ENCODE results near the gene PSMG4.

Gene PSMG4

DNA sequence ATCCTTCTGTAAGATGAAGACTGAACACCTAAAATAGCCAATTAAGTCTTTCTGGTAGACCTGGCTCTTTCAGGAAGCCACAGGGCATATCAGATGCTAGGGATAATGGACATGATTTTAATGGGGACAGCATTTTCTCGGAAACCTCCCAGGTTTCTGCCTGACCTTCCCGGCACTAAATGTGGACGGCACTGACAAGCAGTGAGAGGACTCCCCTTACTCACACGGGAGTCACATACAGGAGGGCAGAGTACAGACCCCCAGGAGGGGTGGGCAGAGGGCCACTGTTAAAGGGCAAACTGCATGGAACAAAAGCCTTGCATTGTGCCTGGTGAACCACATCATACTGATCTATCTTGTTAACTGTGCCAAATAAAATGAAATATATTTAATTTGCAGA, 19.9 kb downstream of the PSMG4 start:
- no peak for TF ChIP-seq SP2 (tag by site-specific recombination; IDR thresholded peaks at IDR 0.05)
- TF ChIP-seq ZNF747 (tag by site-specific recombination; IDR thresholded peaks at IDR 0.05), result no peak
- TF ChIP-seq ZNF600 (tag by site-specific recombination; IDR thresholded peaks at IDR 0.05), result no peak
- no peak for TF ChIP-seq MEIS1 (CRISPR knock-in tag; IDR thresholded peaks at IDR 0.05; ENCODE audit: borderline replicate concordance)
- TF ChIP-seq, protein P1, sequence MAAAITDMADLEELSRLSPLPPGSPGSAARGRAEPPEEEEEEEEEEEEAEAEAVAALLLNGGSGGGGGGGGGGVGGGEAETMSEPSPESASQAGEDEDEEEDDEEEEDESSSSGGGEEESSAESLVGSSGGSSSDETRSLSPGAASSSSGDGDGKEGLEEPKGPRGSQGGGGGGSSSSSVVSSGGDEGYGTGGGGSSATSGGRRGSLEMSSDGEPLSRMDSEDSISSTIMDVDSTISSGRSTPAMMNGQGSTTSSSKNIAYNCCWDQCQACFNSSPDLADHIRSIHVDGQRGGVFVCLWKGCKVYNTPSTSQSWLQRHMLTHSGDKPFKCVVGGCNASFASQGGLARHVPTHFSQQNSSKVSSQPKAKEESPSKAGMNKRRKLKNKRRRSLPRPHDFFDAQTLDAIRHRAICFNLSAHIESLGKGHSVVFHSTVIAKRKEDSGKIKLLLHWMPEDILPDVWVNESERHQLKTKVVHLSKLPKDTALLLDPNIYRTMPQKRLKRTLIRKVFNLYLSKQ (tag by site-specific recombination; IDR thresholded peaks at IDR 0.05; ENCODE audit: borderline replicate concordance), result no peak
- TF ChIP-seq, protein P2, sequence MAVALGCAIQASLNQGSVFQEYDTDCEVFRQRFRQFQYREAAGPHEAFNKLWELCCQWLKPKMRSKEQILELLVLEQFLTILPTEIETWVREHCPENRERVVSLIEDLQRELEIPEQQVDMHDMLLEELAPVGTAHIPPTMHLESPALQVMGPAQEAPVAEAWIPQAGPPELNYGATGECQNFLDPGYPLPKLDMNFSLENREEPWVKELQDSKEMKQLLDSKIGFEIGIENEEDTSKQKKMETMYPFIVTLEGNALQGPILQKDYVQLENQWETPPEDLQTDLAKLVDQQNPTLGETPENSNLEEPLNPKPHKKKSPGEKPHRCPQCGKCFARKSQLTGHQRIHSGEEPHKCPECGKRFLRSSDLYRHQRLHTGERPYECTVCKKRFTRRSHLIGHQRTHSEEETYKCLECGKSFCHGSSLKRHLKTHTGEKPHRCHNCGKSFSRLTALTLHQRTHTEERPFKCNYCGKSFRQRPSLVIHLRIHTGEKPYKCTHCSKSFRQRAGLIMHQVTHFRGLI (tag by site-specific recombination; IDR thresholded peaks at IDR 0.05), result no peak
- no peak for TF ChIP-seq ZNF394 (tag by site-specific recombination; IDR thresholded peaks at IDR 0.05; ENCODE audit: borderline replicate concordance)
- TF ChIP-seq FEZF1 (tag by site-specific recombination; IDR thresholded peaks at IDR 0.05), result no peak
- no peak for TF ChIP-seq YY2 (tag by site-specific recombination; IDR thresholded peaks at IDR 0.05)
- TF ChIP-seq ZNF221 (tag by site-specific recombination; IDR thresholded peaks at IDR 0.05; ENCODE audit: borderline replicate concordance), result no peak
- TF ChIP-seq ZNF23 (tag by site-specific recombination; IDR thresholded peaks at IDR 0.05; ENCODE audit: borderline replicate concordance), result no peak
- TF ChIP-seq ZNF24 (tag by site-specific recombination; IDR thresholded peaks at IDR 0.05), result no peak
- no peak for TF ChIP-seq ZNF707 (tag by site-specific recombination; IDR thresholded peaks at IDR 0.05)
- TF ChIP-seq ZNF223 (tag by site-specific recombination; IDR thresholded peaks at IDR 0.05), result no peak
- TF ChIP-seq, protein P3, sequence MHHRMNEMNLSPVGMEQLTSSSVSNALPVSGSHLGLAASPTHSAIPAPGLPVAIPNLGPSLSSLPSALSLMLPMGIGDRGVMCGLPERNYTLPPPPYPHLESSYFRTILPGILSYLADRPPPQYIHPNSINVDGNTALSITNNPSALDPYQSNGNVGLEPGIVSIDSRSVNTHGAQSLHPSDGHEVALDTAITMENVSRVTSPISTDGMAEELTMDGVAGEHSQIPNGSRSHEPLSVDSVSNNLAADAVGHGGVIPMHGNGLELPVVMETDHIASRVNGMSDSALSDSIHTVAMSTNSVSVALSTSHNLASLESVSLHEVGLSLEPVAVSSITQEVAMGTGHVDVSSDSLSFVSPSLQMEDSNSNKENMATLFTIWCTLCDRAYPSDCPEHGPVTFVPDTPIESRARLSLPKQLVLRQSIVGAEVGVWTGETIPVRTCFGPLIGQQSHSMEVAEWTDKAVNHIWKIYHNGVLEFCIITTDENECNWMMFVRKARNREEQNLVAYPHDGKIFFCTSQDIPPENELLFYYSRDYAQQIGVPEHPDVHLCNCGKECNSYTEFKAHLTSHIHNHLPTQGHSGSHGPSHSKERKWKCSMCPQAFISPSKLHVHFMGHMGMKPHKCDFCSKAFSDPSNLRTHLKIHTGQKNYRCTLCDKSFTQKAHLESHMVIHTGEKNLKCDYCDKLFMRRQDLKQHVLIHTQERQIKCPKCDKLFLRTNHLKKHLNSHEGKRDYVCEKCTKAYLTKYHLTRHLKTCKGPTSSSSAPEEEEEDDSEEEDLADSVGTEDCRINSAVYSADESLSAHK (tag by site-specific recombination; IDR thresholded peaks at IDR 0.05), result no peak
- TF ChIP-seq, protein P4, sequence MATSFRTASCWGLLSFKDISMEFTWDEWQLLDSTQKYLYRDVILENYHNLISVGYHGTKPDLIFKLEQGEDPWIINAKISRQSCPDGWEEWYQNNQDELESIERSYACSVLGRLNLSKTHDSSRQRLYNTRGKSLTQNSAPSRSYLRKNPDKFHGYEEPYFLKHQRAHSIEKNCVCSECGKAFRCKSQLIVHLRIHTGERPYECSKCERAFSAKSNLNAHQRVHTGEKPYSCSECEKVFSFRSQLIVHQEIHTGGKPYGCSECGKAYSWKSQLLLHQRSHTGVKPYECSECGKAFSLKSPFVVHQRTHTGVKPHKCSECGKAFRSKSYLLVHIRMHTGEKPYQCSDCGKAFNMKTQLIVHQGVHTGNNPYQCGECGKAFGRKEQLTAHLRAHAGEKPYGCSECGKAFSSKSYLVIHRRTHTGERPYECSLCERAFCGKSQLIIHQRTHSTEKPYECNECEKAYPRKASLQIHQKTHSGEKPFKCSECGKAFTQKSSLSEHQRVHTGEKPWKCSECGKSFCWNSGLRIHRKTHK (tag by site-specific recombination; IDR thresholded peaks at IDR 0.05), result no peak
- no peak for TF ChIP-seq RBAK (tag by site-specific recombination; IDR thresholded peaks at IDR 0.05)
- no peak for TF ChIP-seq ZNF521 (tag by site-specific recombination; IDR thresholded peaks at IDR 0.05)
- no peak for TF ChIP-seq WT1 (tag by site-specific recombination; IDR thresholded peaks at IDR 0.05)
- TF ChIP-seq BCL11B (tag by site-specific recombination; IDR thresholded peaks at IDR 0.05; ENCODE audit: low read depth), result no peak
- peaks cover 0 to 28% of the 10 kb centered on the region in 2 experiments; a peak in 2 of 3 replicates for H3K36me3 ChIP-seq (ENCODE audit: control insufficient read depth in 2 of 2, insufficient read depth in 1 of 2, low read length in 2 of 2)
- H3K27ac ChIP-seq (ENCODE audit: extremely low read depth, low read depth, low read length), result no peak overlapping the region; the same call in 1 of the 2 replicates
- CTCF ChIA-PET, result interaction anchor here (1.6 to 1.9 kb wide), 3 partner anchors 59 to 176 kb away, joined by 4 to 14 read pairs (median 8); no protein-coding TSS in a partner anchor
- no peaks in the 10 kb centered on the region; the same call in 1 of the 2 replicates for H3K4me1 ChIP-seq (ENCODE audit: control insufficient read depth, insufficient read depth, low read length)
- H3K9me3 ChIP-seq (ENCODE audit: control insufficient read depth, insufficient read depth, low read depth, low read length), result no peaks in the 10 kb centered on the region
- POLR2A ChIA-PET, result no interaction called here
- no peak overlapping the region for H3K4me3 ChIP-seq (ENCODE audit: low read depth, low read length)

All from HEK293 (cell line).